ENCODE data around the gene FAM117A.

The FAM117A gene, protein sequence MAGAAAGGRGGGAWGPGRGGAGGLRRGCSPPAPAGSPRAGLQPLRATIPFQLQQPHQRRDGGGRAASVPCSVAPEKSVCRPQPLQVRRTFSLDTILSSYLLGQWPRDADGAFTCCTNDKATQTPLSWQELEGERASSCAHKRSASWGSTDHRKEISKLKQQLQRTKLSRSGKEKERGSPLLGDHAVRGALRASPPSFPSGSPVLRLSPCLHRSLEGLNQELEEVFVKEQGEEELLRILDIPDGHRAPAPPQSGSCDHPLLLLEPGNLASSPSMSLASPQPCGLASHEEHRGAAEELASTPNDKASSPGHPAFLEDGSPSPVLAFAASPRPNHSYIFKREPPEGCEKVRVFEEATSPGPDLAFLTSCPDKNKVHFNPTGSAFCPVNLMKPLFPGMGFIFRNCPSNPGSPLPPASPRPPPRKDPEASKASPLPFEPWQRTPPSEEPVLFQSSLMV

DNA sequence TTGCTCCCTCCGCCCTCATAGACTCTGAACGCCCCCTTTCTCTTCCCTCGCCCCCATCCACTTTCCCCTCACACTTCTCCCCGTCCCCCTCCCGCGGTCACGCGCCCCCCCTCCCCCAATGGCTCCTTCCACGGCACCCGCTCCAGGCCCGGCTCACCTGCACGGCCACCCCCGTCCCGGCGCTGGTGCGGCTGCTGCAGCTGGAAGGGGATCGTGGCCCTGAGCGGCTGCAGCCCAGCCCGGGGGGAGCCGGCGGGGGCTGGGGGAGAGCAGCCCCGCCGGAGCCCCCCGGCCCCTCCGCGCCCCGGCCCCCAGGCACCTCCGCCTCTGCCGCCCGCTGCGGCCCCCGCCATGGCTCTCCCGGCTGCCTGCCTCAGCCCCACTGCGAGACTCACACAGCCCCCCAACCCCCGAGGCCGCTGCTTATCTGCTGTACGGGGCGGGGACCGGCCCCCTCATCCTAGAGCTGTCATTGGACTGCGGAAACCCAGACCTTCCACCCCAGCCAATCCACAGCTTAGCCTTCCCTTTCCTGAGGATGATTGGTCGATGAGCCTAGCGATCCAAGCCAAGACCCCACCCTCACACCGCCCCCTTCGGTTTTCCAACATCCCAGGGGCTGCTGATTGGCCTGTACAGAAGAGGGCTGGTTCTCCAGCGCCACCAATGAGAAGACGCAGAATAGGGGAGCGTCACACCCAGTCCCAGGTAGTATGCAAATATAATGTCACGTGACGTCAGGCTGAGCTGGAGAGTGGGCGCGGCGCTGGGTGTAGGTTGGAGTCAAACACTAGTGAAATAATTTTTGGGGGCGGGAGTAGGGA, at the start of gene FAM117A:
Gene FAM117A, minus strand, starts transcription at position 397 of the 824 bp plus-strand sequence. Its CDS starts 44 bp downstream, at position 353.
- no peak for TF ChIP-seq CTCF (IDR thresholded peaks at IDR 0.05; ENCODE audit: insufficient read depth, low read depth, low read length, missing control alignments)
- peak; percentile 99 for DNase-seq (ENCODE audit: low read depth)
- peak within 1 kb of the TSS; percentile 85 for H3K4me3 ChIP-seq (ENCODE audit: low read depth, low read length)

- no peak overlapping the region for H3K4me3 ChIP-seq (ENCODE audit: low read depth, low read length)
- no peak for TF ChIP-seq CTCF (IDR thresholded peaks at IDR 0.05; ENCODE audit: insufficient read depth, low read depth, low read length, missing control alignments)
- no peak for DNase-seq (ENCODE audit: low read depth)
Observed at GRCh38 chr17:49809056-49809455, 45.1 kb upstream of the FAM117A start.

DNA sequence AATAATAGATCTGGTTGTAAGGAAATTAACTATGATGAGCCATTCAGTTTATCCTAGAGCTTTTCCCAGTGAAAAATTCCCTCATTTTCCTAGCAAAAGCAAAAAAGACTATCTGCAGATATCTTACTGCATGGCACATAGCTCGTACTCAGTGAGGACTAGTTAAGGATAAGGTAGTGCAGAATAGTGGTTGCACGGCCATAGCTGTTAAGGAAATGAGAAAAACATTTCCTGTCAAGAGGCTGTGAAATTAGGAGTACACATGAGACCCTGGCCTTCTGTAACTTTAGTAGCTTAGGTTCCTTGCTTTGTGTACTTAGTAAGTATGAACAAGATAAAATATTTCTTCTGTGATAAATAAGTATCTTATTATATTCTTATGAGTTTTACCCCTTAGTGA, 34.8 kb upstream of the FAM117A start:
- H3K4me3 ChIP-seq (ENCODE audit: low read depth, low read length) = no peak overlapping the region
- no peak for DNase-seq (ENCODE audit: low read depth)
- TF ChIP-seq CTCF (IDR thresholded peaks at IDR 0.05; ENCODE audit: insufficient read depth, low read depth, low read length, missing control alignments) = no peak

DNA sequence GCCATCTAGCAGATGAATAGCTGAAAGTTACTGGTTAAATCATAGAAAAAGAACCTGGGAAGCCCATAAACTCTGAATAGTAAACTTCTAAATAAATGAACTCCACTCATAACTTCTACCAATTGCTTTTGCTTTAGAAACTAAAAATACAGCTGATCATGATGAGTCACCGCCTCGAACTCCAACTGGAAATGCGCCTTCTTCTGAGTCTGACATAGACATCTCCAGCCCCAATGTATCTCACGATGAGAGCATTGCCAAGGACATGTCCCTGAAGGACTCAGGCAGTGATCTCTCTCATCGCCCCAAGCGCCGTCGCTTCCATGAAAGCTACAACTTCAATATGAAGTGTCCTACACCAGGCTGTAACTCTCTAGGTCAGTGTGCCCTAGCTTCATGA, 34.3 kb upstream of the FAM117A start:
- DNase-seq (ENCODE audit: low read depth) = no peak
- H3K4me3 ChIP-seq (ENCODE audit: low read depth, low read length) = no peak overlapping the region
- TF ChIP-seq CTCF (IDR thresholded peaks at IDR 0.05; ENCODE audit: insufficient read depth, low read depth, low read length, missing control alignments) = no peak

- H3K4me3 ChIP-seq (ENCODE audit: low read depth, low read length) = no peak overlapping the region
- no peak for DNase-seq (ENCODE audit: low read depth)
- TF ChIP-seq CTCF (IDR thresholded peaks at IDR 0.05; ENCODE audit: insufficient read depth, low read depth, low read length, missing control alignments) = no peak
Observed at GRCh38 chr17:49795372-49795771, 31.4 kb upstream of the FAM117A start.

DNA sequence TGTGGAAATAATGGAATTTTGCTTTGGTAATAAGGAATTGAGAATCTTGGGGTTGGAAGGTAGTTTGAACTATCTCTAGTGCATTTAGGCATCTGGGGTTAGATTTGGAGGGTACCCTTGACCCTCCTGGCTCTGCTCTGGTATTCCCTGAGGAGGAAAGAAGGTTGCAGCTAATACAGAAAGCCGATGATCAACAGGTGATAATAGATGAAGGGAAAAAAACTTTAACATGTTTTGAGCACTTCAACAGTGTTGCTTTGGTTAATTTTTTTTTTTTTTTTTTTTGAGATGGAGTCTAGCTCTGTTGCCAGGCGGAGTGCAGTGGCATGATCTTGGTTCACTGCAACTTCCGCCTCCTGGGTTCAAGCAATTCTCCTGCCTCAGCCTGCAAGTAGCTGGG, 29.4 kb upstream of the FAM117A start:
- no peak for TF ChIP-seq CTCF (IDR thresholded peaks at IDR 0.05; ENCODE audit: insufficient read depth, low read depth, low read length, missing control alignments)

More for the DNA sequence above, 29.4 kb upstream of the FAM117A start:
- no peak overlapping the region for H3K4me3 ChIP-seq (ENCODE audit: low read depth, low read length)
- no peak for DNase-seq (ENCODE audit: low read depth)
